ENCODE data around the gene SYNPR. TPM values are rescaled to one million over a fixed set of nuclear protein-coding genes. Genes with fewer than 3 reads are reported as not detected.

The SYNPR gene
- total RNA-seq, 4 donors from 2014 or later = not detected

DNA sequence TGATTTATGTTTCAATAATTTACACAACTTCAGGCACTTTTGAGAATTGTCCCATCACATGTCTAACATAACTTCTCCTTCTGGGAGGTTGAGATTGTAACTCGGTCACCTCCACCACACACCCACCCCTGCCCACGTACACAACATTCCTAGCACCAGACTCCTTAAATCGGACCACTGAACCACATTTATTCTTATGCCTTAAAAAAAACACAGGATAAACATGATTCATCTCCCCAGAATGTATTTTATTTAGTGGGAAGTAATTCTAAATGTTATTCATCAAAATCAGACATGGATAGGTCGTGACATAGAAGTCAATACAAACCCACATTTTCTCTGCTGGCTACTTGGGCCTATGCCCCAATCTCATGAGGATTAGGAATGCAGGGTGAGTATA lies 377.4 kb downstream of the SYNPR start:
- intact Hi-C loops (cut with DNase I; ENCODE audit: low total_unique reads) = no loop called here
- 66% methylated on average over 4 of the region's 4 CpGs for WGBS, 2 donors
- H3K4me3 ChIP-seq (ENCODE audit: low read depth, poor library complexity, severe bottlenecking) = no peak overlapping the region
- TF ChIP-seq POLR2A (IDR thresholded peaks at IDR 0.05) = no peak
- TF ChIP-seq, protein P1, sequence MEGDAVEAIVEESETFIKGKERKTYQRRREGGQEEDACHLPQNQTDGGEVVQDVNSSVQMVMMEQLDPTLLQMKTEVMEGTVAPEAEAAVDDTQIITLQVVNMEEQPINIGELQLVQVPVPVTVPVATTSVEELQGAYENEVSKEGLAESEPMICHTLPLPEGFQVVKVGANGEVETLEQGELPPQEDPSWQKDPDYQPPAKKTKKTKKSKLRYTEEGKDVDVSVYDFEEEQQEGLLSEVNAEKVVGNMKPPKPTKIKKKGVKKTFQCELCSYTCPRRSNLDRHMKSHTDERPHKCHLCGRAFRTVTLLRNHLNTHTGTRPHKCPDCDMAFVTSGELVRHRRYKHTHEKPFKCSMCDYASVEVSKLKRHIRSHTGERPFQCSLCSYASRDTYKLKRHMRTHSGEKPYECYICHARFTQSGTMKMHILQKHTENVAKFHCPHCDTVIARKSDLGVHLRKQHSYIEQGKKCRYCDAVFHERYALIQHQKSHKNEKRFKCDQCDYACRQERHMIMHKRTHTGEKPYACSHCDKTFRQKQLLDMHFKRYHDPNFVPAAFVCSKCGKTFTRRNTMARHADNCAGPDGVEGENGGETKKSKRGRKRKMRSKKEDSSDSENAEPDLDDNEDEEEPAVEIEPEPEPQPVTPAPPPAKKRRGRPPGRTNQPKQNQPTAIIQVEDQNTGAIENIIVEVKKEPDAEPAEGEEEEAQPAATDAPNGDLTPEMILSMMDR (IDR thresholded peaks at IDR 0.05) = no peak
- DNase-seq (ENCODE audit: low spot score in 2 of 2) = no peak

GRCh38 chr3:63656786-63657185 lies 378.7 kb downstream of the SYNPR start:
- no peak for DNase-seq (ENCODE audit: low spot score in 2 of 2)
- 74 to 83% methylated on average over 6 of the region's 6 CpGs for WGBS, 2 donors
- H3K4me3 ChIP-seq (ENCODE audit: low read depth, poor library complexity, severe bottlenecking) = no peak overlapping the region
- TF ChIP-seq POLR2A (IDR thresholded peaks at IDR 0.05) = no peak
- TF ChIP-seq, protein P1 (IDR thresholded peaks at IDR 0.05) = no peak
- intact Hi-C loops (cut with DNase I; ENCODE audit: low total_unique reads) = no loop called here

DNA sequence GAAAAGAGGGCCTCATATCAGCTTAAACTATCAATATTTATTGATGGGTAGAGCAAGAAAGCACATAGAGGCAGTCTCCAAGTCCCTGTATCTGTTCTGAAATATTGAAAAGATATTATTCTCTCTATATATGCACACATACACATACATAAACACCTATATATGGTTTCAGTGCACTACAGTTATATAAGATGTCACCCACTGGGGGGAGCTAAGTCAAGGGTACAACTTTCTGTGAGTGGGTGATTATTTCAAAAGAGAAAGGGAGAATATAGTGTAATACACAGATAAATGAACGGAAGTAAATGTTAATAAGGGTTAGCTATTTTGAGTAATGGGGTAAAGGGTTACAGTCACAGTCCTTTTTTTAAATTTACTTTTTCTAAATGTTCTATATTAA lies 383.1 kb downstream of the SYNPR start:
- intact Hi-C loops (cut with DNase I; ENCODE audit: low total_unique reads) = no loop called here
- no peak for DNase-seq (ENCODE audit: low spot score in 2 of 2)
- WGBS, 2 donors = 78 to 88% methylated on average over 1 of the region's 1 CpG
- no peak overlapping the region for H3K4me3 ChIP-seq (ENCODE audit: low read depth, poor library complexity, severe bottlenecking)
- TF ChIP-seq, protein P1 (IDR thresholded peaks at IDR 0.05) = no peak
- TF ChIP-seq POLR2A (IDR thresholded peaks at IDR 0.05) = no peak

GRCh38 chr3:63662011-63662410 lies 383.9 kb downstream of the SYNPR start:
- TF ChIP-seq POLR2A (IDR thresholded peaks at IDR 0.05) = no peak
- TF ChIP-seq, protein P1 (IDR thresholded peaks at IDR 0.05) = no peak
- 76 to 89% methylated on average over 4 of the region's 4 CpGs for WGBS, 2 donors
- H3K4me3 ChIP-seq (ENCODE audit: low read depth, poor library complexity, severe bottlenecking) = no peak overlapping the region
- intact Hi-C loops (cut with DNase I; ENCODE audit: low total_unique reads) = no loop called here
- DNase-seq (ENCODE audit: low spot score in 2 of 2) = no peak

- intact Hi-C loops (cut with DNase I; ENCODE audit: low total_unique reads) = no loop called here
- no peak for DNase-seq (ENCODE audit: low spot score in 2 of 2)
- no peak overlapping the region for H3K4me3 ChIP-seq (ENCODE audit: low read depth, poor library complexity, severe bottlenecking)
- TF ChIP-seq, protein P1 (IDR thresholded peaks at IDR 0.05) = no peak
- no peak for TF ChIP-seq POLR2A (IDR thresholded peaks at IDR 0.05)
These were observed 384.4 kb downstream of the SYNPR start for GRCh38 chr3:63662500-63662899.

Measured in lower leg skin (tissue), 4 donors.